Right lobe of liver (tissue), 4 donors: ENCODE measurements around the gene PDLIM3.

Experiments used
- CTCF ChIP-seq, 4 donors: fragments of 200-600 bp in 3 of 4; fragments of 450-650 bp in 1 of 4; IDR thresholded peaks; one replicate each; pipeline versions ENCODE4 v1.5.1 to v1.8.0; 2016 to 2022; ENCODE audit warnings: antibody characterized with exemption in 4 of 4, mild to moderate bottlenecking in 2 of 4
- POLR2A ChIP-seq: fragments of 450-650 bp; IDR thresholded peaks from one replicate; pipeline ENCODE4 v1.6.1; 2017; ENCODE audit warnings: antibody characterized with exemption, mild to moderate bottlenecking
- donor health status: DM: no; HTN: no; CAD: no.
- donor health status: DM: no; HTN: no; CAD: no.
- donor health status: DM: no; HTN: yes; CAD: no.

GRCh38 chr4:185456131-185456530 is 79.2 kb downstream of the PDLIM3 start:
- TF ChIP-seq CTCF (IDR thresholded peaks at IDR 0.05) (no peak), POLR2A (no peak)
